Lung (tissue), 12 donors: ENCODE results near the gene CFI. TPM values are rescaled to one million over a fixed set of nuclear protein-coding genes. Genes with fewer than 3 reads are reported as not detected.

ENCODE experiments used
- ATAC-seq: fragments of 200-7000 bp; cut with Tn5 transposase; one replicate; pipeline ENCODE4 v1.9.1; 2020; ENCODE audit warnings: moderate number of reproducible peaks; ENCODE audit not compliant: insufficient read depth, low FRiP score
- DNase-seq, 3 donors: peaks; one replicate each; pipeline ENCODE4 v3.0.0-alpha.2; 2013 to 2017
- H3K27ac ChIP-seq, 2 donors: one replicate each; pipeline ENCODE4 v1.5.1; 2013; ENCODE audit warnings: mild to moderate bottlenecking in 2 of 2, moderate library complexity in 2 of 2, control low read depth in 1 of 2, inconsistent platforms in 1 of 2, low read depth in 1 of 2, low read length in 1 of 2
- H3K27me3 ChIP-seq, 3 donors: one replicate each; pipeline ENCODE4 v1.5.1; 2013; ENCODE audit warnings: low read length in 2 of 3; ENCODE audit not compliant: control insufficient read depth in 3 of 3, insufficient read depth in 3 of 3
- H3K36me3 ChIP-seq, 4 donors: one replicate each; pipeline ENCODE4 v1.5.1; 2013; ENCODE audit warnings: low read length in 4 of 4, mild to moderate bottlenecking in 1 of 4, moderate library complexity in 1 of 4; ENCODE audit not compliant: control insufficient read depth in 4 of 4, insufficient read depth in 4 of 4
- H3K4me1 ChIP-seq, 5 donors: one replicate each; pipeline ENCODE4 v1.5.1; 2013; ENCODE audit warnings: low read length in 5 of 5, mild to moderate bottlenecking in 2 of 5, moderate library complexity in 1 of 5; ENCODE audit not compliant: control insufficient read depth in 5 of 5, insufficient read depth in 5 of 5
- H3K4me3 ChIP-seq: one replicate; pipeline ENCODE4 v1.5.1; 2013; ENCODE audit warnings: mild to moderate bottlenecking, control low read depth, moderate library complexity
- H3K9ac ChIP-seq, 2 donors: one replicate each; pipeline ENCODE4 v1.5.1; 2013; ENCODE audit warnings: low read length in 2 of 2, control low read depth in 1 of 2; ENCODE audit not compliant: insufficient read depth in 1 of 2
- H3K9me3 ChIP-seq, 4 donors: one replicate each; pipeline ENCODE4 v1.5.1; 2013; ENCODE audit warnings: low read length in 3 of 4, mild to moderate bottlenecking in 1 of 4, moderate library complexity in 1 of 4; ENCODE audit not compliant: control insufficient read depth in 4 of 4, insufficient read depth in 3 of 4
- CTCF ChIP-seq: IDR thresholded peaks from 2 replicates; pipeline ENCODE4 v1.5.1; 2012; ENCODE audit warnings: mild to moderate bottlenecking; ENCODE audit errors: control extremely low read depth, extremely low read depth
- WGBS, 2 donors: extraction: QIAGEN DNeasy Blood & Tissue Kit; methylation state at CpG; one replicate each; pipeline ENCODE4 v1.1.7; 2013; 5-methylcytosine and 5-hydroxymethylcytosine counted together
- polyA plus RNA-seq, 2 donors: library from polyadenylated mRNA; stranded (reverse); fragments of 200-250 nt; gene quantifications; one replicate each; pipeline ENCODE4 v1.2.1, GENCODE V29; 2013
- total RNA-seq, 2 donors: library from RNA; depleted of rRNA in 1 of 2; stranded (reverse); fragments of >200 nt in 1 of 2; gene quantifications; one replicate each; pipeline ENCODE4 v1.2.1, GENCODE V29; 2014 to 2021
- donor health status: control.
- donor health status: control.
- donor health status: Bipolar disorder and iron deficiency.
- donor health status: healthy.
- donor health status: DM: yes; HTN: yes; CAD: no.

CFI gene
- total and polyA plus RNA-seq, 4 donors, result 38.2 to 150 (median 60.8) TPM

DNA sequence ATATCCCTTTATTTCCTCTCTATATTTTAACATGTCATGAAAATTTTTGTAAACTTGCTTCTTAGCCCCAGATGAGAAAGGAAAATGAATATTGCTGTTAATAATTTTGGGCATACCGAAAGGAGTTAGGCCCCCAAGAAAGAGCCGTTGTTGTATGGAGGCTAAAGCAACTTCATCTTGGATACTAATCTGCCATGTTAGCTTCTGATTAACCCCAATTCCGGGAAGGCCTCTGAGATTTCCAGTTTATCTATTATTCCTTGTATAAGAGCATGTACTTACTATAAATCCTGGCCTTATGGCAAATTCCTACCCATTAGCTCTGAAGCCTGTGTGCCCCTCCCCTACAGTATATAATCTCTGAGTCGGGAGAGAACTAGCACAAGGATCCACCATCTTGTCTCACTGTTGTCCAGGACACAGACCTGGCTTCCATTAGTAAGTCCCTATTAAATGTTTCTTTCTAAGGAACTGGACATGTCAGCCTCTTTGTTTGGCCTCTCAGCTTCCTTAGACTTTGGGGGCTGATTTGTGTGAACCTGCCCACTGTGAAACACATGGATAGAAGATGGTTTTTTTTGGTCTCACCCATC lies 51.1 kb downstream of the CFI start:
- 95 to 96% methylated on average over 4 of the region's 4 CpGs for WGBS, 2 donors
- no peaks in the 10 kb centered on the region for H3K9me3 ChIP-seq
- H3K4me3 ChIP-seq, result no peak overlapping the region
- ATAC-seq, result no peak
- H3K27ac ChIP-seq, result no peak overlapping the region
- H3K36me3 ChIP-seq, result peaks cover 0 to 2% (median 0%) of the 10 kb centered on the region in 4 donors
- no peaks in the 10 kb centered on the region for H3K27me3 ChIP-seq
- H3K9ac ChIP-seq, result no peak overlapping the region
- no peaks in the 10 kb centered on the region for H3K4me1 ChIP-seq
- DNase-seq, result no peak
- no peak for TF ChIP-seq CTCF

DNA sequence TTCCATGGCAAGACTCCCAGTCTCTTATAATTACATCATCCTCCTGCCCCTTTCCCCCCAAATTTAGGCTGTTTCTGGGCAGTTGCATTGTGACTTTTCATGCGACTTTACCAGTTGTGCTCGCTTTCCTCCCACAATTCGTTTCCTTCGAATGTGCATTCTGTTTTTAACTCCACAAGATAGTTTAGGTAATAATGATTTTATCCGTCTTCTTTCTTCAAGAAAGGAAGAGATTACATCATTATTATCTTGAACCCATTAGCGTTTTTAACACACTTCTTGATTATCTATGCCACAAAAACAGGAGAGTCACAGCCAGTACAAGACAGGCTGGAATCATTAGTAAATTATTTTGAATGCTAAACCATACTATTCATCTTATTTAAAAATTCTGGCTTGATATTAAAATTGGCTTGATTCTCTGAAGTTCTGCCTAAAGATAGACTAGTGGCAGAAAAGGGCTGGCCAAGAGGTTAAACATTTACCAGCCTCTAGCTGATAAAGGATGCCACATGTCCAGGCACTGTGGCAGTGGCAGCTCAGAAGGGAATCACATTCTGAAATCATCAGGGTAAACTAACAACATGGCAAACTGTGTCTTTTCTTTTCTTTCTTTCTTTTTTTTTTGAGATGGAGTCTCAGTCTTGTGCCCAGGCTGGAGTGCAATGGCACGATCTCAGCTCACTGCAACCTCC lies 52.3 kb downstream of the CFI start:
- Histone ChIP-seq H3K9me3 (no peaks in the 10 kb centered on the region), H3K27me3 (no peaks in the 10 kb centered on the region), H3K4me3 (no peak overlapping the region), H3K9ac (no peak overlapping the region), H3K27ac (no peak overlapping the region), H3K36me3 (peaks cover 0 to 2% (median 0%) of the 10 kb centered on the region in 4 donors), H3K4me1 (no peaks in the 10 kb centered on the region)
- DNase-seq, result no peak
- ATAC-seq, result no peak
- WGBS, 2 donors, result 79 to 88% methylated on average over 7 of the region's 7 CpGs
- no peak for TF ChIP-seq CTCF

- no peak for TF ChIP-seq CTCF
- WGBS, 2 donors, result 90 to 96% methylated on average over 1 of the region's 1 CpG
- ATAC-seq (no peak), DNase-seq (no peak)
- Histone ChIP-seq H3K27me3 (no peaks in the 10 kb centered on the region), H3K4me3 (no peak overlapping the region), H3K27ac (no peak overlapping the region), H3K9me3 (no peaks in the 10 kb centered on the region), H3K9ac (no peak overlapping the region), H3K4me1 (no peaks in the 10 kb centered on the region), H3K36me3 (peaks cover 0 to 2% (median 0%) of the 10 kb centered on the region in 4 donors)
Measured at GRCh38 chr4:109748114-109748513, 53.7 kb downstream of the CFI start.
